Left hindlimb (tissue), 1 donor: ENCODE measurements around the gene CENPP.
A peak's percentile ranks its signal among the peaks of the same experiment; 100 is the strongest.

Experiments used
- DNase-seq: peaks from one replicate; pipeline ENCODE4 v3.0.0-alpha.2; 2018

The CENPP gene

DNA sequence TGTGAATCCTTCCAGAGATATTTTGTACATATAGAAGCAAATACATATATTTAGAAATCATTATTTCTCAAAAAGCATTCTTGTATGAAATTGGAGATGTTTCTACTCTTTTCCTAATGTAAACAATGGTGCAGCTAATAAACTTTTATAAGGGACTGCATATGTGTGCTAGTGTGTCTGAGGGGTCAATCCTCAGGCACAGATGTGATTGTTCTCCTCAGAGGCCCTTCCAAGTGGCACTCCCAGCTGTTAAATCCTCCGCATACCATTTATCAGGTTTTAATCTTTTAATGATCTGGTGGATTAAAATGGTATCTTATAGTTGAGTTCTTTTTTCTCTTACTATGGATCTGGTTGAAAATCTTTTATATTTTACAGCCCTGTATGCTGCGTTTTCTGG, 104.1 kb downstream of the CENPP start:
- DNase-seq: no peak

DNA sequence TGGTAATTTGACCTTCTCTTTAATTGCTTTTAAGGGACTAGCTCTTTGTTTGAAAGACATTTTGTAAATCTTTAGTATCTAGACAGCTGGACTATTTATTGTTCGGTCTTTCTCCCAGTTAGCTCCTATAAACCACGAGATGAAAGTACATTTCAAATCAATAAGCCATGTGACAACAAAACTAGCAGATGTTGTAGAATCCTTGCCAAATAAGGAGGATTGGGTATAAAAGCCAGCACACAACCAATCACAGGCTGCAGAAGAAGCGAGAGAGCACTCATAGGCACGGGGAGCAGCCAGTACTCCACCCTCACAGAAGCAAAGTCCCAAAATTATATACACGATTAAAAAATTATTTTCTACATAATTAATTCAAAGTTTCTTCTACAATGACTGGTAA, 106.6 kb downstream of the CENPP start:
- no peak for DNase-seq

DNA sequence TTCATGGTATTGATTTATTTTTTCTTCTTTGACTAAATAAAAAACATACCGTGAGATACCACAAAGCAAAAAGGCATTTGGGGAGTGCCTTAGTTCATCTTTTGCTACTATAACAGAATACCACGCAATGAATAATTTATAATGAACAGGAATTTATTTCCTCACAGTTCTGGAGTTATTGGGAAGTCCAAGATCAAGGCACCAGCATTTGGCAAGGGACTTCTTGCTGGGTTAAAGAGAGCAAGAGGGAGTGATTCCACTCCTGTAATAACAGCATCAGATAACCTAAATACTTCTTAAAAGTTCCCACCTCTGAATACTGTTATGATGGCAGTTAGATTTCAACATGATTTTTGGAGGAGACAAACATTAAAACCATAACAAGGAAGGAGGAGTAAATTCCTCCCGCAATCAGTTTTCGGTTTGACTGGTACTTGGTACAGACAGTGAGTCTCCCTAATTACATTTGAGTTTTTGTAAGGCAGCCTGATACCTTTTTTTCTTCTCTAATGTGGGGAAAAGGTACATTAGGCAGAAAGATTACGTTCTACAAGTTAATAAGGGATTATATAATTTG, 107.3 kb downstream of the CENPP start:
- DNase-seq: no peak

DNA sequence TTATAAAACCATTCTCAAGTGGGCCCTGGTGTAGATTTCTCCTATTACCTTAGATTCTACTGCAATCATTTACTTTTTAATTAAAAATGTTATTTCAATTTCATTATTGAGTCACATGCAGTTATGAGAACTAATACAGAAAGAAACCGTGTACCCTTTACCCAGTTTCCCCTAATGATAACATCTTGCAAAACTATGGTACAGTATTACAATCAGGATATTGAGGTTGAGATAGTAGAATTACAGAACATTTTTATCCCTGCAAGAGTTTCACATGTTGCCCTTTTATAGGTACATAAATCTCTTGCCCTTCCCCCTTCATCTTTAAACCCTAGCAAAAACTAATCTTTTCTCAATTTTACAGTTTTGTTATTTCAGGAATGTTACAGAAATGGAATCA, 109.5 kb downstream of the CENPP start:
- DNase-seq: no peak

DNA sequence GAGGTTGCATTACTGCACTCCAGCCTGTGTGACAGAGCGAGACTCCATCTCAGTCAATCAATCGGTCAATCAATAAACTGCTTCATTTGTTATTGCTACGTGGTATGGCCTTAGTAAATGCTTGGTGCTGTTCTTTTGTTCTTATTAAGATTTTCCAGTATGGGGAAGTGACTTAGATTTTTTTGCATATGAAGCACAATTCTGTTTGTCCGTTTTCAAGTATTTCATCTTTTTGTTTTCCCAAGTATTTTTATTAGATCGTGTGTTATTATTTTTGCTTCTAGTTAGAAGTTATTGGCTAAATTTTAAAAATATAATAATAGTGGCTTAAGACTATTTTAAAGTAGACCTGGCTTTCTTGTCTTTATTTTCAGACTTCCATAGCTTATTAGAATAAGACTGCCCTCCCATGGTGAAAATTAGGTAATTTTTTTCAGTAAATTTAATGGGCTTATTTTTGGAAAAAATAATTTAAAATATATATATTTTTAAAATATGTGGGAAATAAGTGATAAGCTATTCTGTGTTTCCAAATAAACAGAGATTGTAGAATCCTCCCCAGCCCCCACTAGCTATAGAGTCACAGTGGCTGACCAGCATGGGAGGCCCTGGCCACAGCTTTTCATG, 113.3 kb downstream of the CENPP start:
- no peak for DNase-seq

DNA sequence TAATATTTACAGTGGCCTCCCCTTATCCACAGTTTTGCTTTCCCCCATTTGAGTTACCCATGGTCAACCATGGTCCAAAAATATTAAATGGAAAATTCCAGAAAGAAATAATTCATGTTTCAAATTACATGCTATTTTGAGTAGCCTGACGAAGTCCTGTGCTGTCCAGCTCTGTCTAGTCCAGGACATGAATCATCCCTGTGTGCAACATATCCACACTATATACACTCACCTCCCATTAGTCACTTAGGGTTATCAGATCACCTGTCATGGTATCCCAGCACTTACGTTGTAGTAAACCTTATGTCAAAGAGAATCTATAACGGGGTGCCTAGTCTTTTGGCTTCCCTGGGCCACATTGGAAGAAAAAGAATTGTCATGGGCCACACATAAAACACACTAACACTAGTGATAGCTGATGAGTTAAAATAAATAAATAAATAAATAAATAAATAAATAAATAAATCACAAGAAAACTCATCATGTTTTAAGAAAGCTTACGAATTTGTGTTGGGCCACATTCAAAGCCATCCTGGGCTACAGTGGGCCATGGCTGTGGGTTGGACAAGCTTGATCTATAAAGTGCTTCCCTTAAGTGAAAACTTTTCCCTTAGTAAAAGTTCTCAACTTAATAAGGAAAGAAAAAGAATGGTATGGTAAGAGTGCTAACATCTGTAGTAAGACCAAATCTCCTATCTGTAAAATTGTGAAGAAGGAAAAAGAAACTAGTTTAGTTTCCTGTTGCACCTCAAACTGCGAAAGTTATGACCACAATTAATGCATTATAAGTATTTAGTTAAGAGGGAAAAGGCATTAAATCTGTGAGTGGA, 114.4 kb downstream of the CENPP start:
- DNase-seq: no peak

DNA sequence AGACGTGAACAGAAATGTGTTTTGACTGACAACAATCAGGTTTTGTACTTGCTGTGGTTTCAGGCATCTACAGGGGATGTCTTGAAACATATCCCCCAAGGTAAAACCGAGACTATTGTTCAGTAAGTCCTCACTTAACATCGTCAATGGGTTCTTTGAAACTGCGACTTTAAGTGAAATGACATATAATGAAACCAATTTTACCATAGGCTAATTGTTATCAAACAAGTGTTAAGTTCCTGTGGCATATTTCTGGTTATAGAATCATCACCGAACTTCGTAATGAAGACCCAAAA, 114.9 kb downstream of the CENPP start:
- no peak for DNase-seq

DNA sequence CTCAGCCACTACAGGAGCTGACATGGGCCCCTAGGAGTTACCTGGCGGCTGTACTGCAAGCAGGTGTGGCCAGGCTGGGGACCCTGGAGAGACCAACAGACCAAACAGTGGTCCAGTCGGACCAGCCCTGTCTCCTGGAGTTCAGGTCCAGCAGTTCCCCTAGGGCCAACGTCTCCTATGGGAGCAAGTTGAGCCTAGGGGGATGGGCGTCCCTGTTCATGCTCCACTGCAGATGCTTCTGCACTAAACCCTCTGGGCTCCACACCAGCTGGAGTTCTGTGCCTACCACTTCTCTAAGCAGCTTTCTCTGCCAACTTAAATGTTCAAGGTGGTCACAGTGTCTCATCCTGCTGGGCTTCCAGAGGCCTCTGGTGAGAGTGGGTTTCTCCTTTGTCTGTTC, 119.1 kb downstream of the CENPP start:
- DNase-seq: no peak

DNA sequence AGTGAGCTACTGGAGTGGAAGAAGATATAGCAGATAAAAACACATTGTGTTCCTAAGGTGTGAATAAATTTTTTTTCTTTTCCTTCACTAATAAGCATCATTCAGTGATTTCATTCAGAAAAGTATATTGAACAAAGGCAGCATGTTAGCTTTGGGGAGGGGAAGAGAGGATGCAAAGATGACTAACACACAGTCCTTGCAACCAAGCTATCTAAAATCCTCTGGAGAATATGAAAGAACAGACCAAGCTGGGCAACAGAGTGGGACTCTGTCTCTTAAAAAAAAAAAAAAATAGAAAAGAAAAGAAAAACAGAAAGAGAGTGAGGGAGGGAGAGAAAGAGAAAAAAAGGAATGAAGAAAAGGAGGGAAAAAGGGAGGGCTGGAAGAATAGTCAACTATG, 120.8 kb downstream of the CENPP start:
- no peak for DNase-seq

DNA sequence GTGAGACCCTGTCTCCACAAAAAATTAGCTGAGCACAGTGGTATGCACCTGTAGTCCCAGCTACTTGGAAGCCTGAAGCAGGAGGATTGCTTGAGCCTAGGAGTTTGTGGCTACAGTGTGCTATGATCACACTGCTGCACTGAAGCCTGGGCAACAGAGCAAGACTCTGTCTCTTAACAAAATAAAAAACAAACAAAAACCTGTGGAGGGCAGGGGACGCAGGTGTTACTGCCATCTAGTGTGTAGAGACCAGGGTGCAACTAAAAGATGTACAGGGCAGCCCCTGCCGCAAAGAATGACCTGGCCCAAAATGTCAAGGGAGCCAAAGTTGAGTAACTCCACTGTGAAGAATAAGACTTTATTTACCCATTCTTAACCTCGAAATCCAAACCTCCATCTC, 129.5 kb downstream of the CENPP start:
- no peak for DNase-seq

DNA sequence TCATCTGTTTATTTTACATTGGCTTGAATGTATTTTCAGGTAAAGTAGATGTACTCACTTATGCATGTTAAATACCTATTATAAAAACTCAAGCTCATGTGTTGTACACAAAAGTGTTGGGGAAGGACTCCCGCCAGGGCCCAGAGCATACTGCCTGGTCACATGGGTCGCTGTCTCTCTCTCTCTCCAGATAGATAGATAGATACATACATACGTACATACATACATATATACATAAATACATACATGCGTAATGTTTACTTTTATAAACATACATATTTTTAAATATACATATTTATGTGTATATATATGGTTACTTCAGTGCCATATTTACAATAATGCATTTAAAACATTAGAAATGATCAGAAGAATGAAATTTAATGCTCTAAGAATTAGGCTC, 131.8 kb downstream of the CENPP start:
- DNase-seq: no peak

DNA sequence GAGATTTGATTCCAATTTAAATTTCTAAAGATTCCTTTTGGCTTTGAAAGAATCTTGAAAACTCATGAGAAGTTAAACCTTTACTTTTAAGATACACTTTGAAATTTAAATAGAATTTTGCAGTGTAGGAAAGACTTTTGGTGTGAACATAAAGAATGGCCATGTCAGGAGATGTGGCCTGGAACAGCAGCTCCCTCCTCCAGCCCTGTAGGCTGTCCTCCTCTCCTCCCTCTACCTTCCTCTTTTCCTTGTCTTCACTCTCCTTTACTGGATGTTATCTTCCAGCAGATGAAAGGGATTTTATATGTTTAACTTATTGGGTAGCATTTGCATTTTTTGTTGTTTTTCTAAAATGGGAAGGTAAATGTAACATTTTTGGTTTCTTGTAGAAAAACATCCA, 137.6 kb downstream of the CENPP start:
- DNase-seq: no peak

DNA sequence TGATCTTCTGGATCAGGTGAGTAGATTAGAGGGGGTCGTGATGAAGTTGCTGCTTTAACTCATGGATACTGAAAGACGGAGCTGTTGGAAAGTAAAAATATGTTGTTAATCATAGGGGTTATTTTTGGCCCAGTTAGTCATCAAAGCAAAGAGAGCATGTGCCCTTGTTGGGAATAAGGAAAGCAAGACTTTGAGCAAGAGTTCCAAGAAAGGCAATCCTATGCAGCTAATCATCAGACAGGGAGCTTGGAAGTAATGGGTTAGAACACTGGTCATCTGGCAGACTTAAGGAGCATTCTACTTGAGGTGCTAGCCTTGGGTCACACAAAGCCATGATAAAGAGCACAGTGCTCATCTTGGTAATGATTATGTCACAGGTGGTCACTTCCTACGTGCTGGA, 138.2 kb downstream of the CENPP start:
- no peak for DNase-seq

DNA sequence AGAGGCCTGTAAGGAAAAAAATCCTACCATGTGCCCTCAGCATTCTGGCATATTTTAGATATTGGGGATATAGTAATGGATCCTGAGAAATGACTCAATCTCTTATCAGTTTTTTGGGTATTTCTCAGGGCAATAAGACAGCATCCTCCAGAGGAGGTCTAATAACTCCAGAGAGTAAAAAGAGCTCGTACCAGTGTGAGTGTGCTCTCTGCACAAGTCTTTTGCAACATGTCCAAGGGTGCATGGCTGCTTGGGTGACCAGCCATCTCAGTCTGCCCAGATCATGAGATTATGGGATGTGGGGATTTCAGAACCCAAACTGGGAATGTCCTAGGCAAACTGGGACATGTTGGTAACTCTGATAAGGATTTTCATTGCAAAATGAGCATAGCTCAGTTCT, 141.3 kb downstream of the CENPP start:
- DNase-seq: no peak

DNA sequence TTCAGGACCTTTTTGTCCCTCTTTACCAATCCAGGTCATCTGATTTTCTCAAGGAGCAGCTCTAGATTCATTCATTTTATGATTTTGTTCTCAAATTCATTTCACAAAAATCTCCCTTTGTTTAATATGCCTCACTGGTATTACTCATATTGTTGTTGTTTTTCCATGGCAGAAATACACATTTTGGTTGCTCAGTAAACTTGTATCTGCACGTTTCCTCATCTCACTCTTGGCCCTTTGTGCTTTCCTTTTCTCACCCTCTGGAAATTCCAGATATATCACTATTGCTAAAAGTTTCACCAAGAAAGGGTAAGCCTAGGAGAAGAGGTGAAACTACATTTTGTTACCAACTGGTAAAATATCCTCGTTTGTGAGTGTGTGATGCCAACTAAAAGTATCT, 141.8 kb downstream of the CENPP start:
- no peak for DNase-seq

DNA sequence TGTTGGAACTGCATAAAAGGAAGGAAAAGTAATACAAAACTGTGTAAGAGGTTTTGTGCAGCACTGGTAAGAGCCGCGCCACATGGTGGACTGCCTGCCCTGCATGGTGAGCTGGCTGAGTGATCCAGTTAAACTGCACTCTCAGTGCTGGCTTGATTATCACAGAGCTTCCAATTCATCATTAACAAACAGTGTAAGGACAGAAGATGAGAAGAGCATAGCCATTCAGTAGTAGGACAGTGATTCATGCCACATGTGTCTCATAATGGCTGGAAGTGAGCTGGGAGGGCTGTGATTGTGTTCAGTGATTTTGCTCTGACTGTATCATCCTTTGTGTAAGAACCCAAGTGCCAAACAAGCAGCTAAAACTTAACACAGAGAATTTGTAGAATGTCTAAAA, 142.5 kb downstream of the CENPP start:
- no peak for DNase-seq

DNA sequence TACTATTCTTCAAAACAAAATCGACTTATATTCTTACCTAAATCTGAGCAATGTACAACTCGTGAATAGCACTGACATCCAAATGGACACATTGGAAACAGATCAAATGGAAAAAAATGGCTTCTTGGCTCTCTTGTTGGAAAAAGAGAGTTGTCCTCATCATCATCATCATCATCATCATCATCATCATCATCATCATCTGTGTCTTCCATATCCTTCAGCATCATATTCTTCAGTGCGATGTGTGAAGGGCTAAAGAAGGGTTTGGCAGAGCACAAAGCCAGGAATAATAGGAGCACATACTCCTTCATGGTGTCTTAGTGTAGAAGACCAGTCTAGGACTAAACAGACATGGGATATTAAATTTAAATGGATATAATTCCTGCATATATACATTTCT, 148.8 kb downstream of the CENPP start:
- DNase-seq: no peak

DNA sequence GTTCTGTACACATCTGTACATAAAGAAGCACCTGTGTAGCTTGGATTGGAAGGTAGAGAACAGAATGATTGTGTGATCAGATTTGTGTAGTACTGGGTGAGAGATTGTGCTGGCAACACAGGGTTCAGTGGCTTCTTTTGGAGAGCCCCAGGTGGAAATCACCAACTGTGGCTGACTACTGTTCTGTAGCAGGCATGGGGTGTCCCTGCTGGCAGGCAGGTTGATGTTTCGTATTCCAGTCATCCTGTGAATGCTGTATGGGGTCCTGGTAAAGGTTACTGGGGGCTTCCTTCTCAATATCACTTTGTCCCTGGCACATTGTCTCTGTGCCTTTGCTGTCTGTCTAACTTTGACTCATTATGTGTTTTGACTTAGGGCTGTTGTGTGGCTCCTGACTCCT, 151.2 kb downstream of the CENPP start:
- no peak for DNase-seq

DNA sequence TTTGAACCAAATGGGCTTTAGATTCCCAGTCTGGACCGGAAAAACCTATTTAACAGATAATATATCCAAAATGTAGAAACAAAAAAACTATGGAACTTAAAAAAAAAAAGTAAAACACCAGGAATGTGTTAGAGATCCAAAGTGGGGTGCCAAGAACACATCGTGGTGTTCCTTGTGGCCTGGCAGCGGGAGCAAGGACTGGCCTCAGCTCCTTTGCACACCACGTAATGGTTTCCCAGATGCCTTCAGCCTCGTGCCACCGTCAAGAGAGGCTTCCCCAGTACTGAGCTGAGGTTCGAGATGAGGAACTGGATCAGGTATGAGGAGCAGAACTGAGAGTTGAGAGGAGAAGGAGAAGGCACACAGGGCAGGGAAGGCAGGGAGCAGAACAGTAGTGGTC, 153.0 kb downstream of the CENPP start:
- peak; percentile 45 for DNase-seq

DNA sequence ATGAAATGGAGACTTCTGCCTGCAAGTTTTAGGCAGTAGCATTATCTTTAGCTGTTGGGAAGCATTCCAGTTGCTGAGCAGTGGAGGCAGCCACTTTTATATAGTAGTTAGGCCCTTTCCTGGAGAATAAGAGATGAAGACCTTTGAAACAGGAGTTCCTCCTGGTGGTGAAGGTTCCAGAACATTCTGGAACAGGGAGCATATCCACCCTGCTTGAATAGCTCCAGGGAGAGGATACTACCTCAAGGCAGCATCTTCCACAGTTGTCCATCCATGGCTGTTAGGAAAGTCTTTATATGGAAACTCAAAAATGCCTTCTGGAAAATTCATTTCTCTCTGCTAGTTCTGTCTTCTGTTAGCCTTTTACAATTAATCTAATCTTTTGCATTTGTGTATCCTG, 153.6 kb downstream of the CENPP start:
- DNase-seq: no peak

DNA sequence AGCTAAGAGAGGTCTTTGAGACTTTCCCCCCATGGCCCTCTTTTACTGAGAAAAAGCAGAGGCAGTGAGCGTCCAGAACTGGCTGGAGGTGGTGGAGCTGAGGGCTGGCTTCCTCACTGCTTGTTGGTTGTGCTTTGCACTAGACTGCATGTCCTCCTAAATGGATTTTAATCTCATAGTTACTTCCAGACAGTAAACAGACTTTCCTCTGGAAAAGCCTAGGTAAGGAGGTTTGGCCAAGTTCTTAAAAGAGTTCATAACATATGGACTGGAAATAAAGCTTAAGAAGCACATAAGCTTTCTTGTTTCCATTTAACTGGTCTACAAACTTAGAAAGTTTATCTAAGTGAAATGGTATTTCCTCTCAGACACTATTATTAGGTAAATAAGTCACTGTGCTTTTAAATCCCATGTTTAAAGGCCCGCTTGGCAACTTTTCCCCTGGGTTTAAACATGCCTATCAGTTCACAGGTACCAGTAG, 154.6 kb downstream of the CENPP start:
- DNase-seq: peak; percentile 62

DNA sequence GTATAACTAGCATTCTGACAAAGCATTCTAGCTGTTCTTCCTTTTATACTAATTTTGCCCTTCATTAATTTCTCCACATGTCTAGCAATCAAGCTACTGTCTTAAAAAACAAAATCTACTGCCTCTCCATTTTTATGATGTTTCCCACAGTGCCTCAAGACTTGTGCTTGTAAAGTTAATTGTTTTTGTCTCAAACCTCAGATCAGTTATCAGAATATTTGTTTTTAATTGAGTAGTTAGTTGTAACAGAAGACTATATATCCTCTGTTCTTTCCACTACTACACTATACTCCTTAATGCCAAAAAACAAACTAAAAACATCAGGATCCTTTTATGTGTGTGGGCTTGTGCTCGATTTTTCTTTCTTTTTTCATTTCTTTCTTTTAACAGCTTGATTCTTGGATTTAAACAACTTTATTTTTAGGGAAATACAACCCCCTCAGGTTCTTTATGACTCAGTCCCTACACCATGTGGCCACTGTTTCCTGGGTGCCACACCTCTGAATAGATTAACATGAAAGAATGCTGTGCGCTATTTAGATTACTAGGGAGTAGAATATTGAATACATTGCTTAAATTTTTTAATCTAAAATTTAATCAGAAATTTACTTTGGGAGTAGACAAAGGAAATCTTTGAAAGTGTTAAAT, 155.4 kb downstream of the CENPP start:
- DNase-seq: no peak

DNA sequence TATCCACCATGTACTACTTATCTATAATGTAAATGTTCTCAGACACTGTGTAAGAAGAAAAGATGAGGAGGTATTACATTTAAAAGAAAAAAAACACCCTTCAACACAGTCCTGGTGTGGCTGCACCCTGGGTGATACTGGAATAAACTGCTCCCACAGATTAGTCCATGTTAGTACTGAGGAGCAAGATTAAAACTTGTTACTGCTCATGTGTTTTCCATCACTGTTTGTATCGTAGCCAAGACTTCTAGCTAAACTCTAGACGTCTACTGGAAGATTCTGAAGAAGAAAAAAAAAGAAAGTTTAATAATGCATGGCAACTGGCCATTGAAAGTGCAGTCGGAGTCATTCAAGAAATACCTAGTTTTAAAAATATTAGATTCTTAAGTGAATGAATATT, 156.6 kb downstream of the CENPP start, which contains the start of gene ASPN:
Gene ASPN, minus strand, starts transcription at position 178 of the 400 bp plus-strand sequence.
- peak; percentile 63 for DNase-seq

DNA sequence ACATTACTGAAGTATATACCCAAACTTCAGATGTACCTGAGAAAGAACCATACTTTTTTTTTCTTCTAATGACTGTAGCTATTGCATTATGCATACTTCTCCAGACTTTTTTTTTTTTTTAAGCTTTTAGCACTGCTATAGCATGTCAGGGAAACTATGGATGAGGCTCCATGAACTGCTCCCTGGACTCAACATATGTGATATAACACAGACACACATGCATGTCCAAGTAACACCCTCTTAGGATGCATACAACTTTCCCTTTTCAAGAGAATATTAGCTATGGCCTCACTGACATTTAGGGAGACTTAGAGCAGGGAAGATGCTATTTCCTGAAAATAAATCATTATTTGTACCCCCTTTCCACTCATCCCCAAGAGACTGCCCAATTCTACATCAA, 157.1 kb downstream of the CENPP start:
- no peak for DNase-seq
